Thyroid gland (tissue), 4 donors: ENCODE measurements around the gene PAX3. TPM values are rescaled to one million over a fixed set of nuclear protein-coding genes. Genes with fewer than 3 reads are reported as not detected.

Experiments
- DNase-seq, 2 donors: peaks; one replicate each; pipeline ENCODE4 v3.0.0-alpha.2; 2019
- H3K27ac ChIP-seq, 3 donors: fragments of 200-600 bp; sonication (generic); 1 replicate in 2 of 3; 2 replicates in 1 of 3; pipeline ENCODE4 v1.5.1; 2016 to 2019; ENCODE audit warnings: mild to moderate bottlenecking in 1 of 3, moderate library complexity in 1 of 3
- H3K27me3 ChIP-seq: fragments of 200-600 bp; sonication (generic); one replicate; pipeline ENCODE4 v1.5.1; 2019
- H3K36me3 ChIP-seq, 2 donors: fragments of 200-600 bp; sonication (generic); one replicate each; pipeline ENCODE4 v1.5.1; 2016 to 2019
- H3K4me1 ChIP-seq, 2 donors: fragments of 200-600 bp; sonication (generic); one replicate each; pipeline ENCODE4 v1.5.1; 2017 to 2019
- H3K4me3 ChIP-seq, 3 donors: fragments of 200-600 bp; sonication (generic); replicated peaks in 1 of 3; 1 replicate in 2 of 3; 2 replicates in 1 of 3; pipeline ENCODE4 v1.5.1; 2016; ENCODE audit warnings: mild to moderate bottlenecking in 1 of 3
- H3K9me3 ChIP-seq: fragments of 200-600 bp; sonication (generic); one replicate; pipeline ENCODE4 v1.5.1; 2017
- POLR2A ChIP-seq, 2 donors: fragments of 450-650 bp; IDR thresholded peaks; one replicate each; pipeline ENCODE4 v1.6.1; 2017; ENCODE audit warnings: antibody characterized with exemption in 2 of 2, mild to moderate bottlenecking in 2 of 2, moderate library complexity in 1 of 2
- WGBS, 2 donors: methylation state at CpG; one replicate each; pipeline ENCODE4 v1.1.5; 2017; 5-methylcytosine and 5-hydroxymethylcytosine counted together
- intact Hi-C: fragments of 100-400 bp; cut with DNase I; formaldehyde crosslinking; loops from one replicate; pipeline ENCODE4 v1.15.1; 2023
- total RNA-seq, 4 donors: library from RNA; depleted of rRNA; stranded (reverse); fragments of >200 nt; gene quantifications; one replicate each; pipeline ENCODE4 v1.2.3, GENCODE V29; 2016
- TF ChIP-seq, protein P1 (sequence below), 6 experiments: fragments of 200-600 bp in 3 of 6; fragments of 450-650 bp in 3 of 6; sonication (generic) in 3 of 6; IDR thresholded peaks; one replicate each; pipeline ENCODE4 v1.5.1; 2016 to 2019; ENCODE audit warnings: antibody characterized with exemption in 6 of 6, mild to moderate bottlenecking in 2 of 6, inconsistent platforms in 1 of 6, moderate library complexity in 1 of 6

The PAX3 gene
- total RNA-seq, 4 donors from 2014 or later: not detected

DNA sequence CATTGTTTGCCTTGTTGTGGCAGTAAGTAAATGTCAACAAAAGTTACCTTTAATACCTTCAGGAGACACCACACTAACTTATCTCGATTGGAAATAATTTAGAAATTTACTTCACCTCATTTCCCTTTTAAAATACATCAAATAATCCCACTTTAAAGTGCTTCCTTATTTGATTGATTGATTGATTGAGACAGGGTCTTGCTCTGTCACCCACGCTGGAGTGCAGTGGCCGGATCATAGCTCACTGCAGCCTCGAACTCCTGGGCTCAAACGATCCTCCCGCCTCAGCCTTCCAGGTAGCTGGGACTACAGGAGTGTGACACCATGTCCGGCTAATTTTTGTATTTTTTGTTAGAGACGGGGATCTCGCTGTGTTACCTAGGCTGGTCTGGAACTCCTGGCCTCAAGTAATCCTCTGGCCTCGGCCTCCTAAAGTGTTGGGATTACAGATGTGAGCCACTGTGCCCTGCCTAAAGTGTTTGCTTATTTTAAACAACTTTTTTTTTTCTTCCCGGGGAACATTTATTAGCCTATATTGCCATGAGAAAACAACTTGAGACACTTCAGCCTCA, 12.0 kb upstream of the PAX3 start:
- Histone ChIP-seq H3K27me3 (peaks cover 63% of the 10 kb centered on the region), H3K36me3 (no peaks in the 10 kb centered on the region), H3K4me3 (no peak overlapping the region), H3K27ac (no peak overlapping the region), H3K4me1 (peaks cover 8 to 22% of the 10 kb centered on the region in 2 donors), H3K9me3 (no peaks in the 10 kb centered on the region)
- TF ChIP-seq, protein P1, sequence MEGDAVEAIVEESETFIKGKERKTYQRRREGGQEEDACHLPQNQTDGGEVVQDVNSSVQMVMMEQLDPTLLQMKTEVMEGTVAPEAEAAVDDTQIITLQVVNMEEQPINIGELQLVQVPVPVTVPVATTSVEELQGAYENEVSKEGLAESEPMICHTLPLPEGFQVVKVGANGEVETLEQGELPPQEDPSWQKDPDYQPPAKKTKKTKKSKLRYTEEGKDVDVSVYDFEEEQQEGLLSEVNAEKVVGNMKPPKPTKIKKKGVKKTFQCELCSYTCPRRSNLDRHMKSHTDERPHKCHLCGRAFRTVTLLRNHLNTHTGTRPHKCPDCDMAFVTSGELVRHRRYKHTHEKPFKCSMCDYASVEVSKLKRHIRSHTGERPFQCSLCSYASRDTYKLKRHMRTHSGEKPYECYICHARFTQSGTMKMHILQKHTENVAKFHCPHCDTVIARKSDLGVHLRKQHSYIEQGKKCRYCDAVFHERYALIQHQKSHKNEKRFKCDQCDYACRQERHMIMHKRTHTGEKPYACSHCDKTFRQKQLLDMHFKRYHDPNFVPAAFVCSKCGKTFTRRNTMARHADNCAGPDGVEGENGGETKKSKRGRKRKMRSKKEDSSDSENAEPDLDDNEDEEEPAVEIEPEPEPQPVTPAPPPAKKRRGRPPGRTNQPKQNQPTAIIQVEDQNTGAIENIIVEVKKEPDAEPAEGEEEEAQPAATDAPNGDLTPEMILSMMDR (IDR thresholded peaks at IDR 0.05): no peak
- no peak for TF ChIP-seq POLR2A (IDR thresholded peaks at IDR 0.05)
- intact Hi-C loops: loop anchor here (10.0 kb wide), 3 partner anchors 94 to 254 kb away; no protein-coding TSS in a partner anchor
- 10 to 14% methylated on average over 11 of the region's 11 CpGs for WGBS, 2 donors
- no peak for DNase-seq

DNA sequence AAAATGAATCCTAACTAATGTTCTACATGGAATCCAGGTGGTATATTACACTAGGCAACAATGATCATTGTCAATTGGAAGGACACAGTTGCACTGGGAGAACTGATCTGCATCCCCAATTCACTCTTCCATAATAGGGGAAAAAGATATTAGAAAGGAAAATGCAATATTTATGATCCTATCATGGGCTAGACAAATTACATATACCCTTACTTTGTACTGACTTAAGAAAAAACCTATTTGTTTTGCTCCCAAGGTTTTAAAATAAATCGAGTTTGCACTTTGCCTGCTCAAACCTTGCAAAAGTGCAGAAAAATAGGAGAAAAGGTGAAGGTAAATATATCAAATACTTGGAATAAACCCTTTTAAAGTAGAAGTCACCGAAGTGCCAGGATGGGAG, 11.0 kb upstream of the PAX3 start:
- Histone ChIP-seq H3K9me3 (no peaks in the 10 kb centered on the region), H3K4me1 (peaks cover 17 to 32% of the 10 kb centered on the region in 2 donors), H3K36me3 (no peaks in the 10 kb centered on the region), H3K27me3 (peaks cover 73% of the 10 kb centered on the region), H3K4me3 (no peak overlapping the region), H3K27ac (no peak overlapping the region)
- 9 to 16% methylated on average over 2 of the region's 2 CpGs for WGBS, 2 donors
- DNase-seq: no peak
- intact Hi-C loops: loop anchor here (10.0 kb wide), 3 partner anchors 95 to 255 kb away; no protein-coding TSS in a partner anchor
- TF ChIP-seq, protein P1 (IDR thresholded peaks at IDR 0.05): no peak
- no peak for TF ChIP-seq POLR2A (IDR thresholded peaks at IDR 0.05)

DNA sequence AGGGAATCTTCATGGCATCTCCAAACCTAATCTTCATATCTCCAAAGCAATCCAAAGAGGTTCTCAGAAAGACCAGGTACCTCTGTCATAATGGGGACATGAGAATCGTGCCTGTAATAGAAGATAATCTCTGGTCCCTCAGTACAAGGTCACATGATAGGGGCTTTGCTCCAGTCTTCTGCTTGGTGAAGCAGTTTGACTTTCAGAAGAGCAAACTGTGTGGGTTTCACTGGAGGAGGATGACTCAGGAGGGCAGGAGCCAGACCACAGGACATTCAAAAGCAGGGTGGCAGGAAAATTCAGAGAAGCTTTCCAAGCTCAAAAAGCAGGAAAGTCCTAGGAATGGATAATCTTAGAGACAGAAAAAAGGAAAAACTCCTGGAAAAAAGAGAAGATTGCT, 10.6 kb upstream of the PAX3 start:
- WGBS, 2 donors: 9 to 11% methylated on average over 1 of the region's 1 CpG
- intact Hi-C loops: no loop called here

DNA sequence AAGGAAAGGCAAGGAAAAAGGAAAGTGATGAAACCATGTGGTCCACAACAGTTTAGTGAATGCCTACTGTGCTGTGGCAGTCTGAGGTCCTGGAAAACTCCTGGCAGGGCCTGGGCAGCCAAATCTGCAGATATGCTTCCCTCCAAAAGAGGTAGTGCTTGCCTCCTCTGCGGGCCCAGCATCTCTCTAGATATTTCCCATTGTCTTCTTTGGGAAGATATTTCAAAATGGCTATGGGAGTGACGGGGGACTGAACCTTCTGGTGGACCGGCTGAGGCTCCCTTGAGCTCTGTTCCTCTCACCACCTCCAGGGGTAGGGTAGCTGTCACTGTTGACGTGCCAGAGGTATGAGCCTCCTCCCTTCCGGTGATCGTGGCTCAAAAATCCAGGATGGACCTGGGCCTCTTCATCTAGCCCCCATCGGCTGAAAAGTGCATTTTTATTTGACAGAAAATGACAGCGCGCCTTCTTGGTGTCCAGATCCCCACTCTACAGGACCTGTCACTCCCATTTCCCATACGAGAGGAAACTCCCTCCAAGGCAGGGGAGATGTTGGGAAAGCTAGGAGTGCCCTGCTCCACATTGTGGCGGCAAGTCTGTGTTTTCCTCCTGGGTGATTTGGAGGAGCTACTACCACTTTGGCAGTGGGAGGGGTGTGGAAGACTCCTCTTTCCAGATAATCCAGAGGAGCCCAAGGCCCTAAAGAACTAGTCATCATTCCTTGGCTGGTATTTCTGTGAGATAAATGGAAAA, 9.4 kb upstream of the PAX3 start:
- no peak overlapping the region for H3K27ac ChIP-seq
- 7 to 24% methylated on average over 10 to 11 of the region's 11 CpGs for WGBS, 2 donors
- no peaks in the 10 kb centered on the region for H3K36me3 ChIP-seq
- no peak overlapping the region for H3K4me3 ChIP-seq
- H3K4me1 ChIP-seq: peaks cover 17 to 34% of the 10 kb centered on the region in 2 donors
- peaks cover 86% of the 10 kb centered on the region for H3K27me3 ChIP-seq
- TF ChIP-seq POLR2A (IDR thresholded peaks at IDR 0.05): no peak
- TF ChIP-seq, protein P1 (IDR thresholded peaks at IDR 0.05): no peak
- intact Hi-C loops: no loop called here
- DNase-seq: no peak
- no peaks in the 10 kb centered on the region for H3K9me3 ChIP-seq

More for the DNA sequence above, 10.6 kb upstream of the PAX3 start:
- H3K4me3 ChIP-seq: no peak overlapping the region
- H3K27ac ChIP-seq: no peak overlapping the region
- H3K4me1 ChIP-seq: peaks cover 17 to 34% of the 10 kb centered on the region in 2 donors
- no peak for DNase-seq
- no peaks in the 10 kb centered on the region for H3K9me3 ChIP-seq
- TF ChIP-seq POLR2A (IDR thresholded peaks at IDR 0.05): no peak
- TF ChIP-seq, protein P1 (IDR thresholded peaks at IDR 0.05): no peak
- H3K36me3 ChIP-seq: no peaks in the 10 kb centered on the region
- peaks cover 77% of the 10 kb centered on the region for H3K27me3 ChIP-seq
